Stimulated activated CD8-positive, alpha-beta memory T cell treated with anti-CD3 and anti-CD28 coated beads, Interleukin-15, amount 100 ng/mL, for 48 hours (primary cell): Measurements from ENCODE around the gene MICU2.
A peak's percentile ranks its signal among the peaks of the same experiment; 100 is the strongest.

ENCODE experiments used
- DNase-seq, 2 donors: peaks; one replicate each; pipeline ENCODE4 v3.0.0-alpha.2; 2020; ENCODE audit warnings: low read depth in 2 of 2

The MICU2 gene

DNA sequence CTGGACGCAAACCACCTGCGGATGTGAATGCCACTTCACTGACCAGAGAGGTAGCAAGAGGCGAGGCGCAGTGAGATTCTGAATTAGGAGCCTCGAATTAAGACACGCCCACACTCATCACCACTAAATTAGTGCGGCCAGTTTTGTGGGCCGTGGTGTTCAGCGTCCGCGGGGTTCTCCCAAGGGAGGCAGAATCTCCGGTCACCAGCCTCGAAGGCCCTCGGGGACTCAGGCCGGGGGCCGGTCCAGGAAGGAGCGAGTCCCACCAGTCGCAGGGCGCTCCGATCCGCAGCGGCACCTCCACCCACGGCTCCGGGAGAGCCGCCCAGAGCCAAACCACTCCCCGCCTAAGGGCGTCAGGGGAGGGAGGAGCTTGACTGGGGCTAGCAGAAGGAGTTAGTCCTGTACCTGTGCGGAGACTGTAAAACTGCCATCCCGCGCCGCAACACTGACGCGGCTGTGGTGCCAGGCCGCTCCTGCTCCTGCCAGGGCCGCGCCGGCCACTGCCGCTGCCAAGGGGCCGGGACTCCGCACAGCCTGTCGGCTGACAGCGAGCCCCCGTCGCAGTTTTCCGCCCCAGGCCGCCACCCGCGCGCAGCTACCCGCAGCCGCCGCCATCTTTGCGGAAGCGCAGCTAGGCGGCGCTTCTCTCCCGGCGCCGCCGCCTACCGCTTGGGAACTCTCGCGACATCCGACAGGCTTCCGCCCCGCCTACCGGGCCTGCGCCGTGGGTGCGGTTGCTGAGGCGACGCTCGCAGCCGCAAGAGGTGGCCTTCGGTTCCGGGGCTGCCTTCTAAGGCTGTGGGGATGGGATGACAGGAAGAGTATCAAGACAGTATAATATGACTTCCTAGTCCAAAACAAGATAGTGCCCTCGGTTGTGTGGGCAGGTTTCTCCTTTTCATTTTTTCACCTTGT, at the start of gene MICU2:
Gene MICU2 (minus strand): TSS at position 640 of the 918 bp plus-strand sequence. CDS start 22 bp downstream, at position 618.
- peak; percentile 91 to 94 for DNase-seq

GRCh38 chr13:21641629-21642028, 37.7 kb upstream of the MICU2 start:
- DNase-seq: no peak

DNA sequence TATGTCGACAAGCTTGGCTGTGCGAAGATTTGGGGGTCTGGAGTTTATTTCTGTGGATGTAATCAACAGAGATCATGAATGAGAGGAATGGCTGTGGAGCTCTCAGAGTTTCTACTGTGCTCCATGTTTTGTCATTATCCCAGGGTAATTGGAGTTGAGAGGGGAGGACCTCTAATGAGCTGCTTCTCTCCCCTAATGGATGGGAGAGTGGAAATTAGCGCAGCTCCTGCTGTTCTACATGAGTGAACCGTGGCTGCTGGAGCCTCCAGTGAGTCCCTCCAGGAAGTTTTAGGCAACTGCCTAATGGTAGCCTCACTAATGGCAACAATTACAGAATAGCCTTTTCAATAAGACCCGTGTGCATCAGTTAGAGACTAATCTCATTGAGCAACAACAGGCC, 35.6 kb upstream of the MICU2 start:
- DNase-seq: no peak

DNA sequence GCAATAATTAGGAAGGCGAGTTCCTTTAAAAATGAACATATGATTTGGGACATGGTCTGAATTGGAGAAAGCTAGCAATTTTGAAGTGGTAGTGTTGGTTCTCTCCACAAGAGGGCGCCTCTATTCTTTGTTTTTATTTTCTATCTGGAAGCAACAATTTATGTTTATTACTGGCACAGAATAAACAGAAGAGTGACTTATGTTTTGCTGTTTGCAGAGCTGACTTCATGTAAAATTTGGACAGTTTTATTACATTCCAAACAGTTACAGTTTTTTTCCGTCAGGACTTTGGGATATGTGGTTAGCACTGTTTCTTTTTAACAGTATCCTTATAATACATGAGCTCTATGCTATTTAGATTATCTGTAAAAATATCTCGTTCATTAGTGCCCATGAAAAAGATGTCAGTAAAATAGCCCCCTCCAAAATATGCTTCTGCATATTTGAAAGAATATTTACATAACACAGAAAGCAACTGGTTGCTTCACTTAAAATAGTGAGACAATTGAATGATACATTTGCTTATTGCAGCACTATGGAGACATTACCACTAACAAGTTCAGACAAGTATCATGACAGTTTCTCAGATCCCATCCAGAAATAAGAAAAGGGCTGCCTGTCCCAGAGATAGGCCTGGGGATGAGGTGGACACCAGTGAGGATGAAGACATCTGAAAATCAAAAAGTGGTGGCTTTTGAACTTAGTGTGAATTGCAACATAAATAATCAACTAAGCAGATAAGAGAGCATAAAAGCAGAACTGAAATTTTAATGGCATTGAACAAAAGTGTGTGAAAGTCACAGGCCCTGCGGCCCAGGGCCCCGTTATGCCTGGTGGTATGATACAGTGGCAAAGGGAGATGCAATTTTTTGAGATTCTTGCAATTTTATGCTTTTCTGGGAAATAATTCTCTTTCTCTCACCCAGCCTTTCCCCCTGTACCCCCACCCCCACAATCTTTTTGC, 34.6 kb upstream of the MICU2 start:
- DNase-seq: no peak

- DNase-seq: peak; percentile 4 to 8
Measured at GRCh38 chr13:21637296-21637695, 33.3 kb upstream of the MICU2 start.

- no peak for DNase-seq
Measured at GRCh38 chr13:21636656-21637055, 32.7 kb upstream of the MICU2 start.

GRCh38 chr13:21632196-21632595, 28.2 kb upstream of the MICU2 start:
- DNase-seq: no peak

DNA sequence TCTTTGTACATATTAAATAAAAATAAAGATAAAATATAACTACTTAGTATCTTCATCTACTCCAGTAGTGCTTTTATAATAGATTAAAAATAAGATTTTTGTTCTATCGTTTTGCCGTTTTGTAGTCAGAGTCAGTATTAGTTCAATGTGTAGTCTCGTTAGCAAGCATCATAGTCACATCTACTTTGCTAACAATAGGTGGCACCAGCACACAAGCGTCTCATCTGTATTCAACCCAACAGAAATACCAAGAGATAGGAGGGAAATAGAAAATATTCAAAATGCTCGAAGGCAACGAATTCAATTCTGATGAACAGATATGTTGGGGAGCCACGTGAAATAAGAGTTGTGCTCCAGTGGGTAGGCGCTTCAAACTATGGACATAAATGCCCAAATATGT, 21.4 kb upstream of the MICU2 start:
- DNase-seq: no peak

- DNase-seq: no peak
Measured at GRCh38 chr13:21620861-21621260, 16.9 kb upstream of the MICU2 start.

GRCh38 chr13:21619633-21620220, 15.8 kb upstream of the MICU2 start:
- no peak for DNase-seq

DNA sequence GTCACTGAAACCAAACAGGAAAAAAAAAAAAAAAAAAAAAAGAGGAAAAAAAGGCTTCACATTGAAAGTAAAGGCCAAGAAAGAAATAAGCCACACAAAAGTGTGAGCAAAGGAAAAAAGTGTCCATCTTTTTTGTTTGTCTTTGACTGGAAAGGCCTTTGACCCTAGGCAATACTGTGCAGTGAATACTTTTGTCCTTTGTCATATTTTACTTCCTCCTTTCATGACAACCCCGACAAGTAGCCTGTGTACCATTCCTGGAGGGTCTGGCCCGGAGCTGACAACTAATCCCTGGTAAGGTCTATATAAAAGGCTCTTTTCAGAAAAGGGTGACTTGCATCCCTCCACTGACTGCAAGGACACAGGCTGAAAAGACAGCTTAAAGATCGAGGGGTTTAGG, 12.9 kb upstream of the MICU2 start:
- no peak for DNase-seq

DNA sequence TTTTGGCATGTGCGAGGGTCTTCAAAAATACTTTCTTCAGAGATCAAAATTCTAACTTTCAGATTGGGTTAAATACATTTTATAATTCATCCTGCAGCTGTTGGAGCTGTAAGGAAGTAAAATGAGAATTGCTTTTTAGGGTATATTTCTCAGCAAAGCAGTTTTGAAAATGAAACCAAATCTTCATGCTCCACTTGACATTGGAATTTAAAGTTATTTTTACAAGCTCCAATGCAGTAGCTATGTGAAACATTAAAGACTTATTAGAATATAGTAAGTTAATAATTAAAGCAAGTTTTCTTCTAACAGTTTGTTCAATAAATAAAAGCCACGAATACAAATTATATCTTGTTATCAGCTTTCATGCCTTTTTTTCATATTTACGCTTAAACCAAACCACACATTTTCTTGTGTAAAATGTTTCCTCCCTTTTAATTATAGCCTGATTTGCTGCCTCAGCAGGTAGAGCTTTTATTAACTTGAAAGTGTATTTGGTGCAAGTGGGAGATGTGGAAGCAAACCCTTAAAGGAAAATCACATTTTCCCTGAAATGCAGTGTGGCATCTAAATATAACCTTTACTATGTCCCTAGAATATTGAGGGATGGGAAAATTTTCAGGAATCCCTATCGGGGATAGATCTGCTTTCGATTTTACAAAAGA, 12.4 kb upstream of the MICU2 start:
- no peak for DNase-seq

DNA sequence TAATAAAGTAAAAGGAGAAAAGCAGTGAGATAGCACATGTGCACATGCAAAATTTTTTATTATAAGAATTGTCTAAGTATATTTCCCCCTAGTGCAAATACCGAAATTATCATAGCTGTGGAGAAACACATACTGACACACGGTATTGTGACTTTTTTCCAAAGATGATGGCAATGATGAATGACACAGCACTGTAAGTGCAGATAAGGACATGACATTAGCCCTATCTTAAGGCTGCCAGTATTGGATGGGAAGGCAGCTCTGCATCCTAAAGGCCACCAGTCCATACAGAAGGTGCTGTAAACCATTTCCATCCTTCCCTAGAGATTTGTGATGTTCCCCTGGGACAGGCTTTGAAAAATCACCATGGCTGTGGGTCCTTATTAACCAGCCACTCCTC, 11.5 kb upstream of the MICU2 start:
- no peak for DNase-seq

DNA sequence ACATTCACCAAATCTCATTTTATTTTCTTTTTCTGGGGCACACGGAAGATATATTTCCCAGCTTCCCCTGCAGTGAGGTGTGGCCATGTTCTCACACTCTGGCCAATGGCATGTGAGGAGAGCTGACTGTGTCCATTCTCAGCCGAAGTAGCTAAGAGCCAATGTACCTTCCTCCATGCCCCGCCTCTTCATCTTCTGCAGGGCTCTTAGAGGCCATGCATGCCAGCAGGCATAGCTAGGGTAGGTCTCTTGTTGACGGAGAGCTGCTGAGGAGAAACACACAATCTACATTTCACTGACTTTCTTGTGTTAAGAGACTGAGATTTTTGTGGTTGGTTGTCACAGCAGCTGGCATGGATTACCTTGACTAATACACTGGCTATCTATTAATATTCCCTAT, 9.8 kb upstream of the MICU2 start:
- DNase-seq: no peak

- DNase-seq: no peak
Measured at GRCh38 chr13:21611385-21611784, 7.4 kb upstream of the MICU2 start.

- no peak for DNase-seq
Measured at GRCh38 chr13:21610687-21611086, 6.7 kb upstream of the MICU2 start.

GRCh38 chr13:21608961-21609360, 5.0 kb upstream of the MICU2 start:
- DNase-seq: no peak

DNA sequence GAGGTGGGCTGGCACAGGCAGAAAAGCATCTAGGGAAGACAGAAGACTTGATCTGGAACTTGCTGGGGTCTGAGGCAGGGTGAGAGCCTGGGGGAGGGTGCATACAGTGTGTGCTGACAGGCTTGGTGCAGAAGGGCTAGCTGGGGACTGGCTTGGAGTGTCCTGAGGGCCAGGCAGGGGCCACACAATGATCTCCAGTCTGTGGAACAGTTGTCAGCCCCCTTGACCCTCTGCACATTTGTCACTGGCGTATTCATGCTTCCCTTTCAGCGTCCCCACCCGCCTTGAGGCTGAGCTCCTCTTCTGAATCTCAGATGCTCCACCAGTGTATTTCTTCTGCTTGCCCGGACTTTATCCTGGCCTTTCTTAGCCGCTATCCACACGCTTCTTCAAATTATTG, 2.8 kb upstream of the MICU2 start:
- DNase-seq: no peak

DNA sequence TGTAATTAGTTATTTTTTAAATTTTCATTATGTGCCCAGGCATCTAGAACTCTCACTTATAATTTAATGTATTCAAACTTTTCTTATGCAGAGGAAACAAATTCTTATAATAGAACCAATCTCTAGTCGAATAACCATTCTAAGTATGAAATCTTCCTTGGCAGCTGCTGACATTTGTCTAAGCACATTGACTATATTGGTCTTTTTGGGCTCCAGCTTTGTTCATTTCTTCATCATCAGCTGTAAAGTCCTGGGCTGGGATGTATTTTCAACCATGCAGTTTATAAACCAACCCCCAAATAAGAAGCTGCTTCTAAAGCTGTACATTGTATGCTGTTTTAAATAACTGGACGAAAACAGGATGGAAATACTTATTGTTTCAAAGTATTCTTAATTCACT, 2.3 kb upstream of the MICU2 start:
- DNase-seq: no peak

GRCh38 chr13:21596722-21597121, 7.2 kb downstream of the MICU2 start:
- no peak for DNase-seq

DNA sequence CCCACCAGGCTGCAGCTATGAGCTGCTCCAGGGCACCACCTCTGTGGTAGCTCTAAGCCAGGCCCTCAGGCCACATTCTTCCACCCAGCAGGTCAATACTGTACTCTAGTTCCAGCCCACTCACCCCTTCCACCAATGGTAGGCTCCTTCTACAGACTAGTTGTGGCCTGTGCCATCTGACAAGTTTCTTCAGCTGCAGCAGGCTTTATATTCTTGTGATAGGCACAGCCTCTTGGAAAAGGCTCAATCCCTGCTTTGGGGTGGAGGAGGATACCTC, 8.5 kb downstream of the MICU2 start:
- DNase-seq: no peak
